Measurements from ENCODE around the gene DNAH1.

DNA sequence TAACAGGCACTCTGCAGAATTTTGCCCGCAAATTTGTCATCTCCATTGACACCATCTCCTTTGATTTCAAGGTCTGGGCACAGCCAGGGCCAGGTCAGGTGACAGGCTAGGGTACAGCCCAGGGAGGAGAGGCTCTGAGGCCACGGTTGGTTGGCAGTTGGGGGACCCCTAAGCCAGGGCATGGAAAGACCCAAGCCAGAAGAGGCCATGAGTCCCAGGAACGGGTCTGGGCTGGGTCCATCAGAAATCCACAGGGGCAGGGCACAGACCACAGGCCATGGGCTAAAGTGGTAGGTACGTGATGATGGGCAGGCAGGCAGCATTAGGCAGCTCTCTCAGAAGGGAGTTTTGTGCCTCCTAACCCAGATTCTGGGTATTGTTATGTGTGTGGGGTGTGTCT lies 83.0 kb downstream of the DNAH1 start:
- TF ChIP-seq FOSL1 (CRISPR knock-in tag; IDR thresholded peaks at IDR 0.05; ENCODE audit: borderline replicate concordance) (no peak), ESRRA (CRISPR knock-in tag; IDR thresholded peaks at IDR 0.05; ENCODE audit: low read depth) (no peak), SKIL (CRISPR knock-in tag; IDR thresholded peaks at IDR 0.05; ENCODE audit: borderline replicate concordance) (no peak), MYNN (CRISPR knock-in tag; IDR thresholded peaks at IDR 0.05; ENCODE audit: low read depth) (no peak), HNRNPLL (IDR thresholded peaks at IDR 0.05; ENCODE audit: low read depth, low read length, poor library complexity, severe bottlenecking) (no peak), ZNF274 (CRISPR knock-in tag; IDR thresholded peaks at IDR 0.05) (no peak), PHF8 (CRISPR knock-in tag; IDR thresholded peaks at IDR 0.05) (no peak), HHEX (CRISPR knock-in tag; IDR thresholded peaks at IDR 0.05) (no peak), NFRKB (IDR thresholded peaks at IDR 0.05) (no peak), EHMT2 (IDR thresholded peaks at IDR 0.05; ENCODE audit: borderline replicate concordance, low read depth, low read length) (no peak), CBX5 (CRISPR knock-in tag; IDR thresholded peaks at IDR 0.05; ENCODE audit: borderline replicate concordance) (no peak), IRF2 (CRISPR knock-in tag; IDR thresholded peaks at IDR 0.05) (no peak)
- TF ChIP-seq, protein P1, sequence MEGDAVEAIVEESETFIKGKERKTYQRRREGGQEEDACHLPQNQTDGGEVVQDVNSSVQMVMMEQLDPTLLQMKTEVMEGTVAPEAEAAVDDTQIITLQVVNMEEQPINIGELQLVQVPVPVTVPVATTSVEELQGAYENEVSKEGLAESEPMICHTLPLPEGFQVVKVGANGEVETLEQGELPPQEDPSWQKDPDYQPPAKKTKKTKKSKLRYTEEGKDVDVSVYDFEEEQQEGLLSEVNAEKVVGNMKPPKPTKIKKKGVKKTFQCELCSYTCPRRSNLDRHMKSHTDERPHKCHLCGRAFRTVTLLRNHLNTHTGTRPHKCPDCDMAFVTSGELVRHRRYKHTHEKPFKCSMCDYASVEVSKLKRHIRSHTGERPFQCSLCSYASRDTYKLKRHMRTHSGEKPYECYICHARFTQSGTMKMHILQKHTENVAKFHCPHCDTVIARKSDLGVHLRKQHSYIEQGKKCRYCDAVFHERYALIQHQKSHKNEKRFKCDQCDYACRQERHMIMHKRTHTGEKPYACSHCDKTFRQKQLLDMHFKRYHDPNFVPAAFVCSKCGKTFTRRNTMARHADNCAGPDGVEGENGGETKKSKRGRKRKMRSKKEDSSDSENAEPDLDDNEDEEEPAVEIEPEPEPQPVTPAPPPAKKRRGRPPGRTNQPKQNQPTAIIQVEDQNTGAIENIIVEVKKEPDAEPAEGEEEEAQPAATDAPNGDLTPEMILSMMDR (CRISPR knock-in tag; IDR thresholded peaks at IDR 0.05): no peak
- TF ChIP-seq, protein P2, sequence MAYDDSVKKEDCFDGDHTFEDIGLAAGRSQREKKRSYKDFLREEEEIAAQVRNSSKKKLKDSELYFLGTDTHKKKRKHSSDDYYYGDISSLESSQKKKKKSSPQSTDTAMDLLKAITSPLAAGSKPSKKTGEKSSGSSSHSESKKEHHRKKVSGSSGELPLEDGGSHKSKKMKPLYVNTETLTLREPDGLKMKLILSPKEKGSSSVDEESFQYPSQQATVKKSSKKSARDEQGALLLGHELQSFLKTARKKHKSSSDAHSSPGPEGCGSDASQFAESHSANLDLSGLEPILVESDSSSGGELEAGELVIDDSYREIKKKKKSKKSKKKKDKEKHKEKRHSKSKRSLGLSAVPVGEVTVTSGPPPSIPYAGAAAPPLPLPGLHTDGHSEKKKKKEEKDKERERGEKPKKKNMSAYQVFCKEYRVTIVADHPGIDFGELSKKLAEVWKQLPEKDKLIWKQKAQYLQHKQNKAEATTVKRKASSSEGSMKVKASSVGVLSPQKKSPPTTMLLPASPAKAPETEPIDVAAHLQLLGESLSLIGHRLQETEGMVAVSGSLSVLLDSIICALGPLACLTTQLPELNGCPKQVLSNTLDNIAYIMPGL (CRISPR knock-in tag; IDR thresholded peaks at IDR 0.05; ENCODE audit: borderline replicate concordance in 1 of 2, low read depth in 1 of 2): no peak
